Naive B cell (primary cell): ENCODE results near the gene PITRM1. TPM values are rescaled to one million over a fixed set of nuclear protein-coding genes. Genes with fewer than 3 reads are reported as not detected.

ENCODE experiments used
- ATAC-seq, 2 donors: fragments of 150-1000 bp; cut with Tn5 transposase; 2 replicates each; pipeline ENCODE4 v1.10.0; 2021; ENCODE audit warnings: low read depth in 2 of 2, mild to moderate bottlenecking in 2 of 2, moderate library complexity in 2 of 2
- DNase-seq: peaks from one replicate; pipeline ENCODE4 v3.0.0; 2022
- H3K27ac Mint-ChIP-seq, 6 donors: one replicate each; pipeline ENCODE4 v1.8.0; 2020 to 2022; ENCODE audit warnings: mild to moderate bottlenecking in 6 of 6, mixed read lengths in 6 of 6, moderate library complexity in 5 of 6, inconsistent platforms in 2 of 6
- H3K27me3 Mint-ChIP-seq, 3 donors: one replicate each; pipeline ENCODE4 v1.8.0; 2021 to 2022; ENCODE audit warnings: mixed read lengths in 3 of 3, mild to moderate bottlenecking in 1 of 3
- H3K36me3 Mint-ChIP-seq, 2 donors: one replicate each; pipeline ENCODE4 v1.8.0; 2020 to 2022; ENCODE audit warnings: mixed read lengths in 2 of 2, inconsistent platforms in 1 of 2, mild to moderate bottlenecking in 1 of 2
- H3K4me1 Mint-ChIP-seq, 3 donors: one replicate each; pipeline ENCODE4 v1.8.0; 2020 to 2022; ENCODE audit warnings: mixed read lengths in 3 of 3, inconsistent platforms in 1 of 3, mild to moderate bottlenecking in 1 of 3, moderate library complexity in 1 of 3
- H3K4me3 Mint-ChIP-seq, 8 donors: one replicate each; pipeline ENCODE4 v1.8.0; 2020 to 2022; ENCODE audit warnings: mild to moderate bottlenecking in 8 of 8, mixed read lengths in 8 of 8, moderate library complexity in 8 of 8, inconsistent platforms in 2 of 8
- H3K9me3 Mint-ChIP-seq, 7 donors: one replicate each; pipeline ENCODE4 v1.8.0; 2020 to 2022; ENCODE audit warnings: mixed read lengths in 7 of 7, mild to moderate bottlenecking in 5 of 7, inconsistent platforms in 2 of 7, moderate library complexity in 1 of 7
- polyA plus RNA-seq, 6 donors: library from polyadenylated mRNA; unstranded; fragments of 300-500 nt; fragmentation: Illumina TruSeq; gene quantifications; one replicate each; pipeline ENCODE4 v1.2.3, GENCODE V29; 2021; ENCODE audit warnings: low read depth in 6 of 6

Gene PITRM1
- polyA plus RNA-seq, 6 donors from 2014 or later = 18.7 to 37.7 (median 28.8) TPM

- DNase-seq (no peak), ATAC-seq (no peak)
- H3K36me3 Mint-ChIP-seq = peaks cover 34 to 41% of the 10 kb centered on the region in 2 donors
- H3K27ac Mint-ChIP-seq = no peak overlapping the region
- H3K27me3 Mint-ChIP-seq = no peaks in the 10 kb centered on the region
- H3K4me3 Mint-ChIP-seq = no peak overlapping the region
- no peaks in the 10 kb centered on the region for H3K4me1 Mint-ChIP-seq
- H3K9me3 Mint-ChIP-seq = no peaks in the 10 kb centered on the region
Observed at GRCh38 chr10:3150366-3150765, 22.2 kb downstream of the PITRM1 start.

GRCh38 chr10:3149918-3150317 lies 22.7 kb downstream of the PITRM1 start:
- H3K4me1 Mint-ChIP-seq = no peaks in the 10 kb centered on the region
- ATAC-seq (no peak), DNase-seq (no peak)
- H3K27me3 Mint-ChIP-seq = no peaks in the 10 kb centered on the region
- H3K36me3 Mint-ChIP-seq = peaks cover 29 to 36% of the 10 kb centered on the region in 2 donors
- H3K27ac Mint-ChIP-seq = no peak overlapping the region
- H3K9me3 Mint-ChIP-seq = no peaks in the 10 kb centered on the region
- no peak overlapping the region for H3K4me3 Mint-ChIP-seq

GRCh38 chr10:3148994-3149393 lies 23.6 kb downstream of the PITRM1 start:
- no peaks in the 10 kb centered on the region for H3K27me3 Mint-ChIP-seq
- ATAC-seq (no peak), DNase-seq (no peak)
- H3K4me1 Mint-ChIP-seq = no peaks in the 10 kb centered on the region
- H3K27ac Mint-ChIP-seq = no peak overlapping the region
- H3K4me3 Mint-ChIP-seq = no peak overlapping the region
- H3K36me3 Mint-ChIP-seq = peaks cover 23 to 34% of the 10 kb centered on the region in 2 donors
- H3K9me3 Mint-ChIP-seq = no peaks in the 10 kb centered on the region

GRCh38 chr10:3148041-3148440 lies 24.5 kb downstream of the PITRM1 start:
- H3K27me3 Mint-ChIP-seq = no peaks in the 10 kb centered on the region
- no peaks in the 10 kb centered on the region for H3K9me3 Mint-ChIP-seq
- peak overlapping the region in 1 of 6 donors; percentile 9 for H3K27ac Mint-ChIP-seq
- no peaks in the 10 kb centered on the region for H3K4me1 Mint-ChIP-seq
- H3K4me3 Mint-ChIP-seq = no peak overlapping the region
- peaks cover 25 to 36% of the 10 kb centered on the region in 2 donors for H3K36me3 Mint-ChIP-seq
- no peak for ATAC-seq
- no peak for DNase-seq

GRCh38 chr10:3147117-3147820 lies 25.3 kb downstream of the PITRM1 start:
- H3K4me1 Mint-ChIP-seq = peaks cover 0 to 3% (median 0%) of the 10 kb centered on the region in 3 donors
- no peak overlapping the region for H3K4me3 Mint-ChIP-seq
- peak overlapping the region in 1 of 6 donors; percentile 44 for H3K27ac Mint-ChIP-seq
- no peaks in the 10 kb centered on the region for H3K9me3 Mint-ChIP-seq
- ATAC-seq (no peak), DNase-seq (no peak)
- no peaks in the 10 kb centered on the region for H3K27me3 Mint-ChIP-seq
- peaks cover 24 to 37% of the 10 kb centered on the region in 2 donors for H3K36me3 Mint-ChIP-seq

GRCh38 chr10:3146289-3146688 lies 26.3 kb downstream of the PITRM1 start:
- DNase-seq = no peak
- no peak for ATAC-seq
- Mint-ChIP-seq H3K4me3 (no peak overlapping the region), H3K4me1 (peaks cover 0 to 3% (median 0%) of the 10 kb centered on the region in 3 donors), H3K27ac (peak overlapping the region in 1 of 6 donors; percentile 24), H3K36me3 (peaks cover 27 to 47% of the 10 kb centered on the region in 2 donors), H3K9me3 (no peaks in the 10 kb centered on the region), H3K27me3 (no peaks in the 10 kb centered on the region)

GRCh38 chr10:3145366-3145765 lies 27.2 kb downstream of the PITRM1 start:
- peaks cover 0 to 3% (median 0%) of the 10 kb centered on the region in 3 donors for H3K4me1 Mint-ChIP-seq

GRCh38 chr10:3143791-3144434 lies 28.7 kb downstream of the PITRM1 start:
- Mint-ChIP-seq H3K36me3 (peaks cover 37 to 54% of the 10 kb centered on the region in 2 donors), H3K27me3 (no peaks in the 10 kb centered on the region), H3K4me3 (peak overlapping the region in 1 of 8 donors; percentile 52), H3K9me3 (no peaks in the 10 kb centered on the region), H3K4me1 (peaks cover 0 to 3% (median 0%) of the 10 kb centered on the region in 3 donors), H3K27ac (peak overlapping the region in 1 of 6 donors; percentile 88)
- no peak for ATAC-seq
- no peak for DNase-seq

More at GRCh38 chr10:3145366-3145765, 27.2 kb downstream of the PITRM1 start:
- ATAC-seq = no peak
- Mint-ChIP-seq H3K4me3 (peak overlapping the region in 1 of 8 donors; percentile 74), H3K36me3 (peaks cover 32 to 48% of the 10 kb centered on the region in 2 donors), H3K9me3 (no peaks in the 10 kb centered on the region), H3K27me3 (no peaks in the 10 kb centered on the region), H3K27ac (no peak overlapping the region)
- DNase-seq = no peak

- ATAC-seq (no peak), DNase-seq (no peak)
- Mint-ChIP-seq H3K36me3 (peaks cover 43 to 60% of the 10 kb centered on the region in 2 donors), H3K27ac (peak overlapping the region in 1 of 6 donors; percentile 88), H3K4me3 (no peak overlapping the region), H3K27me3 (no peaks in the 10 kb centered on the region), H3K4me1 (peaks cover 0 to 3% (median 0%) of the 10 kb centered on the region in 3 donors), H3K9me3 (no peaks in the 10 kb centered on the region)
Observed at GRCh38 chr10:3143366-3143765, 29.2 kb downstream of the PITRM1 start.

GRCh38 chr10:3142146-3142875 lies 30.3 kb downstream of the PITRM1 start:
- Mint-ChIP-seq H3K4me3 (no peak overlapping the region), H3K27me3 (no peaks in the 10 kb centered on the region), H3K27ac (peak overlapping the region in 2 of 6 donors; percentile 61 to 69), H3K4me1 (peaks cover 0 to 3% (median 0%) of the 10 kb centered on the region in 3 donors), H3K9me3 (no peaks in the 10 kb centered on the region), H3K36me3 (peaks cover 43 to 50% of the 10 kb centered on the region in 2 donors)
- ATAC-seq = no peak
- no peak for DNase-seq

GRCh38 chr10:3141351-3142005 lies 31.1 kb downstream of the PITRM1 start:
- Mint-ChIP-seq H3K27ac (no peak overlapping the region), H3K4me1 (peaks cover 0 to 3% (median 0%) of the 10 kb centered on the region in 3 donors), H3K36me3 (peaks cover 43 to 44% of the 10 kb centered on the region in 2 donors), H3K27me3 (no peaks in the 10 kb centered on the region), H3K9me3 (no peaks in the 10 kb centered on the region), H3K4me3 (no peak overlapping the region)
- no peak for ATAC-seq
- DNase-seq = no peak

- DNase-seq (no peak), ATAC-seq (no peak)
- H3K27ac Mint-ChIP-seq = no peak overlapping the region
- H3K27me3 Mint-ChIP-seq = no peaks in the 10 kb centered on the region
- H3K4me1 Mint-ChIP-seq = peaks cover 0 to 3% (median 0%) of the 10 kb centered on the region in 3 donors
- H3K4me3 Mint-ChIP-seq = no peak overlapping the region
- no peaks in the 10 kb centered on the region for H3K9me3 Mint-ChIP-seq
- H3K36me3 Mint-ChIP-seq = peaks cover 43 to 44% of the 10 kb centered on the region in 2 donors
Observed at GRCh38 chr10:3140280-3140679, 32.3 kb downstream of the PITRM1 start.
